GM10266 (cell line): ENCODE measurements around the gene CAP1.
"Not testable (repeated sequence)": the region's sequence is repeated elsewhere in the genome, so short reads cannot be mapped to it uniquely, and the experiment has no call there.

Experiments
- DNase-seq: peaks from one replicate; pipeline ENCODE4 v3.0.0; 2012; ENCODE audit errors: extremely low spot score
- TF ChIP-seq, protein P1 (sequence below): IDR thresholded peaks from 2 replicates; pipeline ENCODE4 v1.5.1; 2012; ENCODE audit warnings: mild to moderate bottlenecking, low read depth; ENCODE audit not compliant: control insufficient read depth, insufficient read depth; ENCODE audit errors: missing control alignments

The CAP1 gene

DNA sequence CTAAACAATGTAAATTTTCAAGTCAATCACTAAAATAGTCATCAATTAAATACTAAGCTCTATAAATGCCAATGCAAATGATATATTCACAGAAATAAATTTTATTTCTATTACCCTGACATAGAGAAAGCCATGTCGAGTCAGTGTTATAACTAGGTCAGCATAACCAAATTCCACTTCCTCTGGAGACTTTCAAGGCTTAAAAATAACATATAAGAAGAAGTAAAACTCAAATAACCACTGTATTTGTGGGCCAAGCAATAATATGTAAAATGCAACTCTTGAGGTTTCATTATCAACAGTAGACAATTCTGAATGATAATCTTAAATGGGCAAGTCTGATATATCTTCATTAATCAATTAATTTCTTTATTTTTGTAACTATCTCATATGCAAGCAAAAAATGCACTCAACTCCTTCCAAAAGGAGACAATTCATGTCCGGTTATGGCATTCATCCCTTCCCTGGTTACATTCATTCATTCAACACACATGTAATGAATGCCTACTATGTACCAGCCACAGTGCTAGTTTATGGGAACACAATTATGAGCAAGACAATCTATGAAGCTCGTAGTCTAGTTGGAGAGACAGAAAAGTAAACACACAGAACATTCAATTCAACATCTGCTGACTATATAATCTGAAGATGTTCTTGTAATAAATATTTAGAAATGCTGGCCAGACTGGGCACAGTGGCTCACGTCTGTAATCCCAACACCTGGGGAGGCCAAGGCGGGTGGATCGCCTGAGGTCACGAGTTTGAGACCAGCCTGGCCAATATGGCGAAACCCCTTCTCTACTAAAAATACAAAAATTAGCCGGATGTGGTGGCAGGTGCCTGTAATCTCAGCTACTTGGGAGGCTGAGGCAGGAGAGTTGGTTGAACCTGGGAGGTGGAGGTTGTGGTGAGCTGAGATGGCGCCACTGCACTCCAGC lies 37.1 kb upstream of the CAP1 start:
- TF ChIP-seq, protein P1, sequence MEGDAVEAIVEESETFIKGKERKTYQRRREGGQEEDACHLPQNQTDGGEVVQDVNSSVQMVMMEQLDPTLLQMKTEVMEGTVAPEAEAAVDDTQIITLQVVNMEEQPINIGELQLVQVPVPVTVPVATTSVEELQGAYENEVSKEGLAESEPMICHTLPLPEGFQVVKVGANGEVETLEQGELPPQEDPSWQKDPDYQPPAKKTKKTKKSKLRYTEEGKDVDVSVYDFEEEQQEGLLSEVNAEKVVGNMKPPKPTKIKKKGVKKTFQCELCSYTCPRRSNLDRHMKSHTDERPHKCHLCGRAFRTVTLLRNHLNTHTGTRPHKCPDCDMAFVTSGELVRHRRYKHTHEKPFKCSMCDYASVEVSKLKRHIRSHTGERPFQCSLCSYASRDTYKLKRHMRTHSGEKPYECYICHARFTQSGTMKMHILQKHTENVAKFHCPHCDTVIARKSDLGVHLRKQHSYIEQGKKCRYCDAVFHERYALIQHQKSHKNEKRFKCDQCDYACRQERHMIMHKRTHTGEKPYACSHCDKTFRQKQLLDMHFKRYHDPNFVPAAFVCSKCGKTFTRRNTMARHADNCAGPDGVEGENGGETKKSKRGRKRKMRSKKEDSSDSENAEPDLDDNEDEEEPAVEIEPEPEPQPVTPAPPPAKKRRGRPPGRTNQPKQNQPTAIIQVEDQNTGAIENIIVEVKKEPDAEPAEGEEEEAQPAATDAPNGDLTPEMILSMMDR = no peak
- DNase-seq = peak; percentile 73

DNA sequence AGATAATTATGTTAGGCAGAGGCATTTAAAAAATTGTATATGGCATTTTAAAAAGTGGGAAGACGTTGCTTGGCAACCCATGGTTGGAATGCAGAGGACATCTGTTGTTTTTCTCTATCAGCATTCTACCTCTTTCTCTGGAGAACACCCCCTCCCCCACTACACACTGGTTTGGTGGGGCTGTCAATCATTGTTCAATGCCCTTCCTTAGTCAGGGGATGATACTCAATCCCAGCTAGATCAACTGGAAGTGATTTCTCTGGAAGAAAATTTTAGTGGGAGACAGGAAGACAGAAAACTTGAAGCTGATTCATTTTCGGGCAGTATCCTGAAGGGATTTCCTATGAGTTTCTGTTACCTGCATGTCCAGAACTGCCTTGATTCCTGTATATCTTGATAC lies 35.7 kb upstream of the CAP1 start:
- TF ChIP-seq, protein P1 = no peak
- DNase-seq = no peak

DNA sequence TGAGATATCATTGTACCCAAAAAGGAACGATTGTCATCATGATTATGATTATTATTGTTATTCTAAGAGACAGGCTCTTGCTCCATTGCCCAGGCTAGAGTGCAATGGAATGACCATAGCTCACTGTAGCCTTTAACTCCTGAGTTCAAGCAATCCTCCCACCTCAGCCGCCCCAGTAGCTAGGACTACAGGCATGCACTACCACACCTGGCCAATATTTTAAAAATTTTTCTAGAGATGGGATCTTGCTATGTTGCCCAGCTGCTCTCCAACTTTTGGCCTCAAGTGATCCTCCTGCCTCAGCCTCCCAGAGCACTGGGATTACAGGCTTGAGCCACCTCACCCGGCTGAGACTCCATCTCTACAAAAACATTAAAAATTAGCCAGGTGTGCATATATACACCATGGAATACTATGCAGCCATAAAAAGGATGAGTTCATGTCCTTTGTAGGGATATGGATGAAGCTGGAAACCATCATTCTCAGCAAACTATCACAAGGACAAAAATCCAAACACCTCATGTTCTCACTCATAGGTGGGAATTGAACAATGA lies 33.0 kb upstream of the CAP1 start:
- DNase-seq = not testable (repeated sequence)

DNA sequence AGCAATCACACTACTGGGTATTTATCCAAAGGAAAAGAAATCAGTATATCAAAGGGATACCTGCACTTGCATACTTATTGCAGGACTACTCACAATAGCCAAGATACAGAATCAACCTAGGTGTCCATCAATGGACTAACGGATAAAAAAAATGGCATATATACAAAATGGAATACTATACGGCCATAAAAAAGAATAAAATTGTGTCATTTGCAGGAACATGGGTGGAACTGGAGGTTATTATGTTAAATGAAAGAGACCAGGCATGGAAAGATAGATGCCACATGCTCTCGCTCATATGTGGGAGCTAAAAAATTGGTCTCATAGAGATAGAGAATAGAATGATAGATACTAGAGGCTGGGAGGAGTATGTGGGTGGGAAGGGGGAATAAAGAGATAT lies 29.3 kb upstream of the CAP1 start:
- DNase-seq = no peak
- TF ChIP-seq, protein P1 = no peak

DNA sequence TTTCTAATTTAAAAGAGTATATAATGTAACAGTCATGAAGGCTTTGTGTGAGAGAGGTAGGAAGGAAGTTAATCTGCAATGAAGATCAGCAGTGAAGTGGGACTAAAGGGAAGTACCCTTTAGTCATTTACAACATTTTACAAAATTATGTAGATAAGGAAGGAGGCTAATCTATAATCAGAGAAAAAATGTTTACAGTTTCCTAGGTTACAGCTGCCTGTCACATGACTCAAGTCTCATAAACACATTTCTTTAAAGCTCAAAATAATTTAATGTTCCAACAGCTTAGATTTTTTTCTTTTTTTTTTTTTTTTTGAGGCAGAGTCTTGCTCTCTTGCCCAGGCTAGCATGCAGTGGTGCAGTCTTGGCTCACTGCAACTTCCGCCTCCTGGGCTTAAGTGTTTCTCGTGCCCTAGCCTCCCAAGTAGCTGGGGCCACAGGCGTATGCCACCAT lies 26.2 kb upstream of the CAP1 start:
- DNase-seq = no peak
- TF ChIP-seq, protein P1 = no peak

DNA sequence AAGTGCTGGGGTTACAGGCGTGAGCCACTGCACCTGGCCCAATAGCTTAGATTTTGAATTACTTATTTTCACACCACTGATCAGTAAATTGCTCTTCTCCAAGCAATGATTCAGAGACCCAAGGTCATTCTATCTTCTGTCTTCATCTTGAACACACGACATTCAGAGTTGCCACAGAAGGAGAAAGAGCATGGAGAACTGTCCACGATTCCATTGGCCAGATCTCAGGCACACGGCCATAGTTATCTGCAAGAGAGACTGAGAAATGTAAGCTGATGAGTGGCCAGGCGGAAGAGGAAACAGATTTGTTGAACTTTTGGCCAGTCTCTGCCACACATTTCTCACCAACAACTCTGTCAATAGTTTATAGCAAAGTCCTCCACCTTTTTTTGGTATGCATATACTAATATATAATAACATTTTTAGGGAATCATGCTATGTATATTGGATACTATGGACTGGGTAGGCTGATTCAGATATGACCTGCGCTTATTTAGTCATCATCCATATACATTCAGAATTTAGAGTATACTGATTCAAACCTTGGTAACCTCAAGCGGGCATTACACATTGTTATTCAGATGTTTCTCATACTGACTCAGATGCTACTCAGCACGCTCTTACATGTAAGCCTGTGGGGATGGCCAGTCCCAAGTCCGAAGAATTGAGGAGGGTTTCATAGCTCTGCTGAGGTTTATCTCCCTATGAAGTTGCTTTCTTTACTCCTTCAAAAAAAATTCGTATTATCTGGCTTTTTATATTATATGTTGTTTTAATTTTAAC lies 25.5 kb upstream of the CAP1 start:
- DNase-seq = no peak
- TF ChIP-seq, protein P1 = no peak

DNA sequence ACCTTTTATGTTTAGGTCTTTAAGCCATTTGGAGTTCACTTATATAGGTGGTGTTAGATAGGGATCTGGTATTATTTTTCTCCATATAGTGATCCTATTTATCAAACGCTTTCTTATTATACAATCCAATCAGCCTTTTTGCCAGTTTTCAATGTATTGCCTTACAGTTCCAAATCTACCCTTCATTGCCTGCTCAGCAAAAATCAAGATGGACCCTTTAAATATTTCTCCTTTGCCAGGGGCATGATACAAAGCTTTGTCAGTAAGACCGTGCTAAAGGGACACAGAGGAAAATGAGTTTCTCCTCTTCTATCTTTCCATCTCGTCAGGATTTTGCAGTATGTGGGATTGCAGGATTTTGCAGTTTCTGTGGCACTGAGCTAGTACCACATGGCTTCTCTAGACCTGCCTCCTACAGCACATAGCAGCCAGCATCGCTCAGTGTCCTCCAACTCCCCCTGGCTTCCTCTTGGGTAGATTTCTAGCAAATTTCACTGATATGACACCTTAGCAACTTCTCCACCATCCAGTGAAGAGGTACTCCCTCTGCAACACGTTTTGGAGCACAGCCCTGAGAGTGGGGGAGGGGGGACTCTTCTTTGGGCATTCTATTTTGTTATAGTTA lies 22.5 kb upstream of the CAP1 start:
- TF ChIP-seq, protein P1 = no peak
- DNase-seq = no peak
